PC-9 (cell line): Measurements from ENCODE around the gene FGFR2.

Experiments
- EZH2 ChIP-seq: fragments of 200-600 bp; sonication (generic); IDR thresholded peaks from 2 replicates; pipeline ENCODE4 v1.8.0; 2017; ENCODE audit warnings: antibody characterized with exemption, low read depth
- TF ChIP-seq, protein P1 (sequence below): fragments of 200-600 bp; sonication (generic); conservative IDR thresholded peaks from 2 replicates; pipeline ENCODE4 v1.6.1; 2017; ENCODE audit warnings: mixed run types, antibody characterized with exemption, mild to moderate bottlenecking, moderate library complexity

DNA sequence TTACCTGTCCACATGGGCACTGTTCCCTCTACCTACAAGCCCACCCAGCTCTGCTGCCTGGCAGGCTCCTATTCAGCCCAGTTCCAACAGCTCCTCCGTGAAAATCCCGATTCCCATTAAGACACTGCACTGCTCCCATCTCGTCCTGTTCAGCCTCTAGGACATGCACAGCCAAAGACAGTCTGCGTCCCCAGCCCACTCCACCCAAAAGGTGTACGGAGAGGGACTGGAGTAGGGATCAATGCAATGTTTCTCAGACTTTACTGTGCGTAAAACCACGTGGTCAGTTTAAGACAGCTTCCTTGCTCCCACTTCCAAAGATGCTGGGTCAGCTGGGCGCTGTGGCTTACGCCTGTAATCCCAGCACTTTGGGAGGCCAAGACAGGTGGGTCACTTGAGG, 19.9 kb downstream of the FGFR2 start:
- TF ChIP-seq, protein P1, sequence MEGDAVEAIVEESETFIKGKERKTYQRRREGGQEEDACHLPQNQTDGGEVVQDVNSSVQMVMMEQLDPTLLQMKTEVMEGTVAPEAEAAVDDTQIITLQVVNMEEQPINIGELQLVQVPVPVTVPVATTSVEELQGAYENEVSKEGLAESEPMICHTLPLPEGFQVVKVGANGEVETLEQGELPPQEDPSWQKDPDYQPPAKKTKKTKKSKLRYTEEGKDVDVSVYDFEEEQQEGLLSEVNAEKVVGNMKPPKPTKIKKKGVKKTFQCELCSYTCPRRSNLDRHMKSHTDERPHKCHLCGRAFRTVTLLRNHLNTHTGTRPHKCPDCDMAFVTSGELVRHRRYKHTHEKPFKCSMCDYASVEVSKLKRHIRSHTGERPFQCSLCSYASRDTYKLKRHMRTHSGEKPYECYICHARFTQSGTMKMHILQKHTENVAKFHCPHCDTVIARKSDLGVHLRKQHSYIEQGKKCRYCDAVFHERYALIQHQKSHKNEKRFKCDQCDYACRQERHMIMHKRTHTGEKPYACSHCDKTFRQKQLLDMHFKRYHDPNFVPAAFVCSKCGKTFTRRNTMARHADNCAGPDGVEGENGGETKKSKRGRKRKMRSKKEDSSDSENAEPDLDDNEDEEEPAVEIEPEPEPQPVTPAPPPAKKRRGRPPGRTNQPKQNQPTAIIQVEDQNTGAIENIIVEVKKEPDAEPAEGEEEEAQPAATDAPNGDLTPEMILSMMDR, result no peak
- TF ChIP-seq EZH2, result no peak
